Neural progenitor cell (in vitro differentiated cells): ENCODE data around the gene SEMA6D.

Experiments used
- EZH2 ChIP-seq: fragments of 200-600 bp; sonication (generic); IDR thresholded peaks from 2 replicates; pipeline ENCODE4 v1.6.1; 2017; ENCODE audit warnings: antibody characterized with exemption, mild to moderate bottlenecking, moderate library complexity
- EZH2phosphoT487 ChIP-seq: fragments of 200-600 bp; sonication (generic); IDR thresholded peaks from 2 replicates; pipeline ENCODE4 v1.6.1; 2017; ENCODE audit warnings: antibody characterized with exemption
- TF ChIP-seq, protein P1 (sequence below): fragments of 200-600 bp; sonication (generic); IDR thresholded peaks from 2 replicates; pipeline ENCODE4 v1.5.1; 2017; ENCODE audit warnings: antibody characterized with exemption, mild to moderate bottlenecking

DNA sequence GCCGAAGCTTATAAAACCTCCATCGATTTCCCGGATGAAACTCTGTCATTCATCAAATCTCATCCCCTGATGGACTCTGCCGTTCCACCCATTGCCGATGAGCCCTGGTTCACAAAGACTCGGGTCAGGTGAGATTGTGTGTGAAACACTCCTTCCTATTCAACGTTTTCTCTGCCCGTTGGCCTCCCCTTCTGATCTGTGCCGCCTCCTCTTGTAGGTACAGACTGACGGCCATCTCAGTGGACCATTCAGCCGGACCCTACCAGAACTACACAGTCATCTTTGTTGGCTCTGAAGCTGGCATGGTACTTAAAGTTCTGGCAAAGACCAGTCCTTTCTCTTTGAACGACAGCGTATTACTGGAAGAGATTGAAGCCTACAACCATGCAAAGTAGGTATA, 47.4 kb downstream of the SEMA6D start:
- TF ChIP-seq, protein P1, sequence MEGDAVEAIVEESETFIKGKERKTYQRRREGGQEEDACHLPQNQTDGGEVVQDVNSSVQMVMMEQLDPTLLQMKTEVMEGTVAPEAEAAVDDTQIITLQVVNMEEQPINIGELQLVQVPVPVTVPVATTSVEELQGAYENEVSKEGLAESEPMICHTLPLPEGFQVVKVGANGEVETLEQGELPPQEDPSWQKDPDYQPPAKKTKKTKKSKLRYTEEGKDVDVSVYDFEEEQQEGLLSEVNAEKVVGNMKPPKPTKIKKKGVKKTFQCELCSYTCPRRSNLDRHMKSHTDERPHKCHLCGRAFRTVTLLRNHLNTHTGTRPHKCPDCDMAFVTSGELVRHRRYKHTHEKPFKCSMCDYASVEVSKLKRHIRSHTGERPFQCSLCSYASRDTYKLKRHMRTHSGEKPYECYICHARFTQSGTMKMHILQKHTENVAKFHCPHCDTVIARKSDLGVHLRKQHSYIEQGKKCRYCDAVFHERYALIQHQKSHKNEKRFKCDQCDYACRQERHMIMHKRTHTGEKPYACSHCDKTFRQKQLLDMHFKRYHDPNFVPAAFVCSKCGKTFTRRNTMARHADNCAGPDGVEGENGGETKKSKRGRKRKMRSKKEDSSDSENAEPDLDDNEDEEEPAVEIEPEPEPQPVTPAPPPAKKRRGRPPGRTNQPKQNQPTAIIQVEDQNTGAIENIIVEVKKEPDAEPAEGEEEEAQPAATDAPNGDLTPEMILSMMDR, result no peak
- no peak for TF ChIP-seq EZH2
- TF ChIP-seq EZH2phosphoT487, result no peak
